SKM-1 treated with dmso at 0.1 percent for 144 hours (cell line): ENCODE data around the gene VPS13D.

Experiments
- DNase-seq: peaks from one replicate; lab custom pipeline; 2025; ENCODE audit not compliant: unreplicated experiment; lab: John Stamatoyannopoulos, UW

Gene VPS13D

DNA sequence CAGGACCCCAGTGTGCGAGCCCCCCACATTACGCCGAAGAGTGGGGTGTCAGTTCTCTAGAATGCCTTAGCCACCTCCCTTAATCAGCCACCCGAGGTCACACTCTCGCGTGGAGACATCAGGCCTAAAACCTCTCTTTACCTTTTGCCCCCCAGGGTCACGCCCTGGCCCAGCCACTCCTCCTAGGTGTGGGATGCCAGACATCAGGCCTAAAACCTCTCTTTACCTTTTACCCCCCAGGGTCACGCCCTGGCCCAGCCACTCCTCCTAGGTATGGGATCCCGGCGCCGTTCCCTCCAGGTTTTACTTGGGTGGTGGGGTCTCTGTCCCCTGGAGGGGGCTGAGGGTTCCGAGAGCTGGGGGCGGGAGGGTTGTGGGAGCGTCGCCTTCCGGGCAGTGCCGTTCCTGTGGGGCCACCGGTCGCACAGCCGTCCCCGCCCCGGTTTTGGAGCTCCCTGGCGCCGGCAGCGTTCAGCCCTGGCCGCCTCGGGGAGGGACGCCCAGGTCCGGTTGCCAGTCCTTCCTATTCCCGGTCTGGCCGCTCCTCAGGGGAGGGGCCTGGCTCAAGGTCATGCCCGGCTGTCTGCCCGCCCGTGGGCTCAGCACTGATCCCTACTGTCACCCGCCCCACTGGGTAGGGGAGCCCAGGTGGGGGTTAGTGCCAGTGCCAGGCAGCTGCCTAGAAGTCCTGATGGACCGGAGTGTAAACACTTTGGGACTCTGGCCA lies 882 bp downstream of the VPS13D start:
- no peak for DNase-seq

DNA sequence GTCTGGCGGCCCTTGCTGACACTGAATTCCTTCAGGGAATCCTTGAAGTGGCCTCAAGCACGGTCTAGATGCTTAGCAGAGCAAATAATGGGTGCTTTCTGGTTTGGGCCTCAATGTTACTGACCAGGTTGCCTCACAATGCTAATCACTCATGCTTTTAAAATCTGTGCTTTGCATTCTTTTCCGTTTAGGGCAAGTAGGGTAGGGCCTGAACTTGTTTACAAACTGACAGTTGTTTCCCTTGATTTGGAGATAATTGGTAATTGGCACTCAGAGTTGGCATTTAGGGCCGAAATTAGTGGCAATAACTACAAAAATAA lies 1.4 kb downstream of the VPS13D start:
- no peak for DNase-seq

DNA sequence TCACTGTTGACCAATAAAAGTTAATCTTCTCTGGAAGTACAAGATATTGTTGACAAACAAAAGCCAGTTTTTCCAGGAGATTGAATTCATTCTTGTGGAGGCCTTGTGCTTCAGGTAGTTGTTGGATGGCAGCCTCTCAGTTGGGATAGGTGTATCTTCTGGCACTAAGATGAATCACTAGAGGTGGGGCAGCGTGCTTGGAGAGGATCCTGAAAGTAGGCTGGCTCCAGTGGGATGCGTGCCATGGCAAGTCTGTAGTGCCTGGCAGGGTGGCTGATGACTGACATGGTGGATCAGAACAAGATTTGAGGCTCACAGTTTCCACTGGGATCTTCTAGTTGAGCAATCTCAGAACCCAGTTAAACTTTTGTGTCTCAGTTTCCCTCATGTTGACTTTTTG lies 2.4 kb downstream of the VPS13D start:
- DNase-seq, result no peak

DNA sequence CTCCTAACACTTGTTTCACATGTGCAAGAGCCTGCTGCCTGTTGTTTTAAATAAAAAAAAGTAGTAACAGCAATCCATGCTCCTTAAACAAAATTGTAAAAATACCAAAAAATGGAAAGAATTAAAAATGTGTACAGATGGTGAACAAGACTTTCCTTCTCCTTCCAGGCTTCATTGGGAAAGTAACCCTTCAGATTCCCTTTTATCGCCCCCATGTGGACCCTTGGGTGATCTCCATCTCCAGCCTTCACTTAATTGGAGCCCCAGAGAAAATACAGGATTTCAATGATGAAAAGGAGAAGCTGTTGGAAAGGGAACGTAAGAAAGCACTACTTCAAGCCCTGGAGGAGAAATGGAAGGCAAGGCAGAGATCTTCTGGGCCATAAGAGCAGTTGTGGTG lies 14.2 kb downstream of the VPS13D start:
- peak; percentile 19 for DNase-seq

DNA sequence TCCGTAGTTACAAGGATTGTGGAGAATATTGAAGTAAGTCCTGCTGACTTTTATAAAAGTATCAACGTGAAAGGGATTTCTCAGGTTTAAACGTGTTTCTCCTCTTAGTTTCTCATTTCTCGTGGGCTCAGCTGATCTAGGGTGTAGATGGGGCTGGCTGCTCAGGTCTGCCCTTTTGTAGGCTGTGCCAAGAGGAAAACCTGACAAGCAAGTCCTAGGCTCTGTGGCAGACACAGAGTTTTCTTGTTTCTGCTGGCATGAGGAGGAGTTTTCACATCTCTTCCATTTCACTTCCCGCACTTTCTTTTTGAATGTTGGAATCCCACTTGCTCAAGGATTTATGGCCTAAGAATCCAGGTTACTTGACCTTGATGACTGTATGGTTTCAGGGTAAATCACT lies 14.8 kb downstream of the VPS13D start:
- DNase-seq, result no peak

DNA sequence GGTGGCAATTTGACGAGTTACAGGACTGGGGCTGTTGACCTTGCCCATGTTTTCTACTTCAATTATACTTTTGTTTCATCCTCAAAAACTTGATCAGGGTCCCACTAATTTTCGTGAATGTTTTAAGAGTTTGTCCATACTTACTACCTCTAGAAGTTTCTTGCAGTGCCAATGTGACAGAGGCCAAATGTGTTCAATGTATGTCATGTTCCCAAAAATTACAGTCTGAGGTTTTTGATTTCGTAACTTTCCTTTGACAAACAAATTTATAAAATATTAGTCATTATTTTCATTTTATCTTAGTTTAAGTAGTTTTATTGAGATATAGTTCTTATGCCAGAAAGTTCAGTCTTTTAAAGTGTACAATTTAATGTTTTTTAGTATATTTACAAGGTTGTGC lies 15.3 kb downstream of the VPS13D start:
- DNase-seq, result no peak

DNA sequence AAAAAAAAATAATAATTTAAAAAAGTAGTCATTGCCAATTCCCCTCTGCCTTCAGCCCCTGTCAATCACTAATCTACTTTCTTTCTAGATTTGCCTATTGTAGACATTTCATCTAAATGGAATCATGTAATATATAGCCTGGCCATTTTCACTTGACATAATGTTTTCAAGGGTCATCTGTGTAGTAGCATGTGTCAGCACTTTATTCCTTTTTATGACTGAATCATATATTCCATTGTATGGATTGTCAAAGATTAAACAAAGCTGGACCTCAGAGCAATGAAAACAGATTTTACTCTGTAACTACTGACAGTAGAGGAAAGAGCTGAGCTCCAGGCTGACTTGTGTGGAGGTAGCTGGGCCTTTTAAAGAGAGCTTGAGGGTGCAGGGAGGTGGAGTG lies 15.9 kb downstream of the VPS13D start:
- DNase-seq, result no peak

DNA sequence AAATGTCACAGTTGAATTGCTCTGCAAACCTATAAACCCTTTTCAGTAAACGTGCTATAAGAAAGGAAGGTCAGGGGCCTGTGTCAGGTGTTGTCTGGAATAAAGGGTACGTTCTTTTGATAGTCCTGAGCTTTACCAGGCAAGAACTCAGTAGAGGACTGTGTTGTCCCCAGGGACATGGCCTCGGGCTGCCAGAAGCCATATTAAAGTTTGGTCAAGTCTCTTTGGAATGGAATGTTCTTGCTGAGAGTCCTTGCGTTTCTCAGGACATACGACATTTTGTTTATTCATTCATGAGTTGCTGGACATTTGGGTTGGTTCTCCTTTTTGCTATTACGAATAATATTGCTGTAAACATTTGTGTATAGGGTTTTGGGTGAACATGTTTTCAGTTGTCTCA lies 16.8 kb downstream of the VPS13D start:
- no peak for DNase-seq

DNA sequence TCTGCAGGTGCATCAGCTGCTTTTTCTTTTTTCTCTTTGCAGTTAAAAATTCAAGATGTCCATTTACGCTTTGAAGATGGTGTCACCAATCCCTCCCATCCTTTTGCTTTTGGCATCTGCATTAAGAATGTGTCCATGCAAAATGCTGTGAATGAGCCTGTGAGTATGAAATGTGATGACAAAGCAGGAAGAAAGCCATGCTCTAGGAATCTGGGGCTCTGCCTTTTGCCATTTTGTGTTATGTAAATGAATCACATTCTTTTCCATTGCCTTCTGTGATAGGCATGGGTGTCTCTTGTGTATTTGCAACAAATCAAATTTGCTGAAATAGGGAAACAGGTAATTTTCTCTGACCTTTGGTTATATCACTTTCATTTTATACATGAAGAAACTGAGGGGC lies 19.4 kb downstream of the VPS13D start:
- DNase-seq, result no peak

DNA sequence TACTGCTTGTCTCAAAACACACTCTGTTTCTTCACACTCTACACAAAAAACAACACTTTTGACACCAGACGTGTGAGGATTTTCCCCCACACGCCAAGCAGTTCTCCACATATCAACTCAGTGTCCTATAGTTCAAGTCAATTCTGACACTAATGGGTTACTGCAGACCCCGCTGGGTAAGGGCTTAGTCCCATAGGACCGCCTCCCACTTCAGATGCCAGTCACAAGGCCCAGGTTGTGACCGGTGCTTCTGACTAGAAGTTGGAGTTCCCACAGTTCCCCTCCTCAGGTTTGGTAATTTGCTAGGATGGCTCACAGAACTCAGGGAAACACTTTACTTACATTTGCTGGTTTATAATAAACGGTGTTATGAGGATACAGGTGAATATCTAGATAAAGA lies 19.9 kb downstream of the VPS13D start:
- DNase-seq, result no peak

DNA sequence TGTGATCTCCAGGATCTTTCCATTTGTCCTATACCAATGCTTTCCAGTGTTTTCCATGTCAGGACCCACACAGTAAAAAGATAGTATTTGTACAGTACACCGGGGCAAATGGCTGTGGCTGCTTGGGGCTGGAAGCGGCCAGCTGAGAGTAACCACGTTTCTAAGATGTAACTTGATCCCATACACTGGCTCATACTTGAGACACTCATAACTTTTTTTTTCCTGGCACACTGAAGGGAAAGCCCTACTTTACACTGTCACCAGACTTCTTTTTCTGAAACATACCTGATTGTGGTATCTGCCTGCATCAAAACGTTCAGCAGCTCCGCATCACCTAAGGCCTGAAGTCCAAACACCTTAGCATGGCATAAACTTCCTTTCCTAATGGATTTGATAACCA lies 21.6 kb downstream of the VPS13D start:
- DNase-seq, result no peak

DNA sequence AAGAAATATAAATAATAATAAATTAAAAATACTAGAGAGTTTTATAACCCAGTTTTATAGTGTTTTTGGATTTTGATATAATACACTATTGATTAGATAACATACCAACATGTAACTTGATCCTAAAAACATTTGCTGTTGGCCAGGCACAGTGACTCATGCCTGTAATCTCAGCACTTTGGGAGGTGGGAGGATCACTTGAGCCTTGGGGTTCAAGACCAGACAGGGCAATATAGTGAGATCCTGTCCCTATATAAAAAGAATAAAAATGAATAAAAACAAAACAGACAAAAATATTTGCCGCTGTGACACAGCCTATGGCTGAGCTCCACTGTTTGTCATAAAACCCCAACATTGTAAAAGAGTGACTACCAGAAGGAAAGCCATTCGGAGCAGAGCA lies 26.1 kb downstream of the VPS13D start:
- no peak for DNase-seq

DNA sequence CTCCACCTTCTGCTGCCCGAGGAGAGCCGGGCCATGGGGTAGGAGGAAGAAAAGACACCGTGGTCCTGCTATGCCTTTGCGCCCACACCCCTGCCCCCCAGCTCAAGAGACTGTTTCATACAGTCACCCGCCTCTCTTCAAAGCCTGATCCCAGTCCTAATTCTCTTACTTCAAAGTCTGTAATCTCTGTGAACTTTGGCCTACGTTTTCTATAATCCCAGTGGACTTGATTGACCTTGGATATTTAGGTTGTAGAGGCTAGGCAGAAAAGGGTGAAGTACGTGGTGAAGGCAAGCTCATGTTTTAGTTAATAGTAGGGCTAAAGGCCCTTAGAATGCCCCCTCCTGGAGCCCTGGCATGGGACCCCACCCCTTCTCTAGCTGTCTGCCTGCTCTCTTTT lies 28.4 kb downstream of the VPS13D start:
- DNase-seq, result no peak

DNA sequence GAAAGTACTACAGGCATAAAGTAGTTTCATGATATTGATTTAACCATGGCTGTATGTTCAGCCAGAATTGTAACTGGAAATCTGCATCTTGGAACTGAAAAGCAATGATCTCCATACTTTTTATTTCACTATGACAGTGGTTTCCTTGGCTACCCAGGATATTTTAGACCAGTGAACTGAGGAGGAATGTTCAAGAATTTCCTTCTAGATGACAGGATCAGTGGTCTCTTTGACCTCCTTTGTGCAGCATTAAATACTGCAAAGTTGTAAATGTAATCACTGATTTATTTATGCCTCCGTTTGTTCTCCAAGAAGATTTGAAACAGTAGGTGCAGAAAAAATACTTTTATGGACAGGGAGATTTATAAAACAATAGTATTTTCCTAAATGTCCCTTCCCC lies 39.5 kb downstream of the VPS13D start:
- no peak for DNase-seq

DNA sequence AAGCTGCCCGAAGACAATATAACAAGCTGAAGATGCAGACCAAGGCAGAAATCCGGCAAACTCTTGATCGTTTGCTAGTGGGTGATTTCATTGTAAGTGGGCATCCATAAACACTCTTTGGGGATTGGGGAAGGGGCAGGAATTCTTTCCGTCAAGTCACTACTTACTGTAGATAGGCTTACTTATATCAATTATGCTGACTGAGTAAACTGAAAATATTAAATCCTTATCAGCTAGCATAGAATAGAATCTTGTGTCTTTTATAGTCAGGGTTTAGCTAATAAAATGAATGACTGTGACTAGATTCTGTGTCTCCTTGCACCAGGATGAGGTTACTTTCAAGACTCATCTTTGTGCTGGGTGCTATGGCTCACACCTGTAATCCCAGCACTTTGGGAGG lies 41.2 kb downstream of the VPS13D start:
- DNase-seq, result no peak

DNA sequence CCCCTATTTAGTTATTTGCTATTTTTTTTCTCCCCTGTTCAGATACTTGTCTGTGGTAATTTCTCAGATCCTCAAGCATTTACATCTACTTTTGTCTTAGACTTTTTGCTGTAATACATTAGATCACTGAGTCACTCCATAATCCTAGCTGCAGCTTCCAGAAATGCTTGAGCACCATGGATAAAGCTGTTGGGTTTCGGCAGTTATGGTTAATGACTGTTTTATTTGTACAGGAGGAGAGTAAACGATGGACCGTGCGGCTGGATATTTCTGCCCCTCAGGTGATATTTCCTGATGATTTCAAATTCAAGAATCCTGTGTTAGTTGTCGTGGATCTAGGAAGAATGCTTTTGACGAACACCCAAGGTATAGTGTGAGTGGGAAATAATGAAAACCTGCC lies 42.9 kb downstream of the VPS13D start:
- DNase-seq, result no peak

DNA sequence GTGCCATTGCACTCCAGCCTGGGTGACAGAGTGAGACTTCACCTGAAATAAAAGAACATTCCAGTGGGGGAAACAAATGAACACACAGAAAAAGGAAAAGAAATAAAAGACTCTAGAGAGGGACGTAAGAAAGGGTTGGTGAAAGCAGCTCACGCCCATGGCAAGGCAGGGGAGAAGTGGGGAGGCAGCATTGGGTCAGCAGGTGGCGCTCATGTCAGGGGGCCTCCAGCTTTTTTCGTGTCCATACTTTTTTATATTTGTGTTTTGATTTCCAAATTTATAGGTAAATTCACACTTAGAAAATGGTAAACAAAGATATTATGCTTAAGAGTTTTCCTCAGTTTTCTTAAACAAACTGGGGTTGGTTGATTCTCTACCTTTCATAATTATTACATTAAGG lies 45.5 kb downstream of the VPS13D start:
- DNase-seq, result peak; percentile 19

DNA sequence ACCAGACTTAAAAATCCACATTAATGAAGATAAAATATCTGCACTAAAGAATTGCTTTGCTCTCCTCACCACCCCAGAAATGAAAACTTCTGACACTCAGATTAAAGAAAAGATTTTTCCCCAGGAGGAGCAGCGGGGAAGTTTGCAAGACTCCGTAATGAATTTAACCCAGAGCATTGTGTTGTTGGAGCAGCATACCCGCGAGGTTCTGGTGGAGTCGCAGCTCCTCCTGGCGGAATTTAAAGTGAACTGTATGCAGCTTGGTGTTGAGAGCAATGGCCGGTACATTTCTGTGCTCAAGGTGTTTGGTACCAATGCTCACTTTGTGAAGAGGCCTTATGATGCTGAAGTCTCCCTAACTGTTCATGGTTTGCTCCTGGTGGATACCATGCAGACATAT lies 46.4 kb downstream of the VPS13D start:
- DNase-seq, result peak; percentile 32

DNA sequence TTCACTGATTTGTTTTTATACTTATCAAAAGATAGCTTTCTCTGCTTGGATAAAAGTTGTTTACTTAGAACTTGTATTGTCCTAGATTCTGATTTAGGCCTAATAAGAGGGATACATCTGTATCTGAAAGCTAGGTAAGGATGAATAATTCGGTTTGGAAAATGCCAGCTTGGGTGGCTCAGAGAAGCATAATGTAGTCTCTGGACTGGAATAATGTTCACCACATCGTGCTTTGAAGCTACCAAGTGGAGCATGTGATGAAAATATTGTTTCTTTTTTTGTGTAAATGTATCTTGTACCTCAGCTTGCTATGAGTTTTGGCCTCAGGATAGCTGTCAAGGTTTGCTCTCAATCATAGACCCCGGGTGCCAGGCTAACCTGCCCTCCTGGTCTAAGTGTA lies 49.2 kb downstream of the VPS13D start:
- DNase-seq, result no peak

DNA sequence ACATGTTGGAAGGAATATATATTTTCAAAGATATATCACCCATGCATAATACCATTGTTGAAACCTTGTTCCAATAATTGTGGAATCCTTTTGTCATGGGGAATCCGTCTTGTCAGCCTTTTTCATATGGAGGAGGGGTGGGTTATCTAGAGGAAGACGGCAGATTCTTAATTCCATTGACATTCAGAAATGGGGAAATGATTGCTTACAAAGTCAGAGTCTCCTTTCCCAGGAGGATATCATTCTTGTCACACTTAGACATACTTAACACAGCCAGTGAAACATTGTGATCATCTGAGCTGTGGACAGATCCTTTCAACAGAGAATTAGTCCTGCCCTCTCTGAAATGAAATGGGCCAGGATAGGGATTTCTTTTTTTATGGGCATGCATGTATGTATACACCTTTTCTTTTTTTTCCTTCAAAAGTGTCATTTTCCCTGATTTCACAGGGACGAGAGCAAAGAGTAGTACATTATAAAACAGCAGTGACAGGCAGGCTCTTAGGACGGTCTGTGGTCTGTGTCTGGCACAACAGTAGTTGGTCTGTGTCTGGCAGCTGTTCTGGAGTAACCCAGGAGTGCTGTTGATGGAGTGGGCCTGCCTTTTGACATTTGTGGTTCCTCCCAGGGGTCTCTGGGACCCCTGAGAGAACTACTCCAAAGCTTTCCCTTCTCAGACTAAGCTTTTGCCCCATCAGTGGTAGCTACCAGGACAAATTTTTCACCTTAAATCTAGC lies 50.1 kb downstream of the VPS13D start:
- DNase-seq, result no peak

DNA sequence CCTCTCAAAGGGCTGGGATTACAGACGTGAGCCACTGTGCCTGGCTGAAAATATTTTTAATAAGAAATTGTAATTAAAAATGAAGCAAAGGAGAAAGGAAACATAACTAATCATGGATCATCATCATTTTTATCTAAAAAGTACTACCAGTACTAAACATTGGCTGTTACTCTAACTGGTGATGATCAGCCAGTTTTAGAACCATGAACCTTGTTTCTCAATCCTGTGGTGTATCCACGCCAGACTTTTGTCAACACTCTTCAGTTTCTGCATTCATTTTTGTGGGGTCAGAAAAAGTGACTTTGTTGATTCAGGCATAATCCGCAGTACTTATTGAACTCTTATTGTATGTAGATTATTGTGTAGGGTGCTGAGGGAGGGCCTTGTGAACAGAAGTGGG lies 52.3 kb downstream of the VPS13D start:
- no peak for DNase-seq

DNA sequence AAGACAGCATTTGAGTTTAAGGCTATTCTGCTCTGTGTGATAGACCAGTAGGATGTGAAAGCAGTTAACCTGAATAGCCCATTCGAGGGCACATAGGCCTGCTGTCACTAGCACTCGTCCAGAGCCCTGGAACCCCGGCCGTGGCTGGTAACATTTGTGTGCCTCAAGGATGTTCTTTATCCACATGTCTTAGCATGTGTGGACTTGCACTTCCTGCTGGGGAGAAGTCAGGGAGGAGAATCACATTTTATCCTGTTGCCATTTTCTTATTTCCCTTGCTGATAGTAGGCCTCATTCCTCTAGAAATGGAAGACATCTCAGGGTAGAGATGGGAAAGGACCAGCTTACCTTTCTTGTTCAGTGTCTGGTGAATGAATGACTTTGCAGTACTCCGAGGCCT lies 54.7 kb downstream of the VPS13D start:
- no peak for DNase-seq

DNA sequence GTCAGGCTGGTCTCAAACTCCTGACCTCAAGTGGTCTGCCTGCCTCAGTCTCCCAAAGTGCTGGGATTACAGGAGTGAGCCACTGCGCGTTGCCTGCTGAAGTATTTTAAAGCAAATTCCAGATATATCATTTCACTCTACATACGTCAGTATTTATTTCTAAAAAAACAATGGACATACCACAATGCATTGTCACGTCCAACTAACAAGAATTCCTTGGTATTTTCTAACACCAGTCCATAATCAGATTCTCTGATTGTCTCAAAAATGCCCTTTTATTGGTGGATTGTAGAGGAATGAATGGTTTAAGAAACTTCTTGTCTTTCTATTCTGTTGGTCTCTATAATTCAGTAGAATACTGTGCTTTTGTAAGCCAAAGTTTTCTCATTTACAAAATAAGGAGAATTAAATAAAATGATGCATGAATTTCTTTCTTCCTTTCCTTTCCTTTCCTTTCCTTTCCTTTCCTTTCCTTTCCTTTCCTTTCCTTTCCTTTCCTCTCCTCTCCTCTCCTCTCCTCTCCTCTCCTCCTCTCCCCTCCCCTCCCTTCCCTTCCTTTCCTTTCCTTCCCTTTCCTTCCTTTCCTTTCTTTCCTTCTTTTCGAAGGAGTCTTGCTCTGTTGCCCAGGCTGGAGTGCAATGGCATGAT lies 55.8 kb downstream of the VPS13D start:
- DNase-seq, result no peak
